ENCODE results near the gene KCNJ6. TPM values are rescaled to one million over a fixed set of nuclear protein-coding genes. Genes with fewer than 3 reads are reported as not detected.

The KCNJ6 gene
- total and polyA plus RNA-seq, 7 experiments from 2014 or later, result 0.01 TPM; not detected in 6

DNA sequence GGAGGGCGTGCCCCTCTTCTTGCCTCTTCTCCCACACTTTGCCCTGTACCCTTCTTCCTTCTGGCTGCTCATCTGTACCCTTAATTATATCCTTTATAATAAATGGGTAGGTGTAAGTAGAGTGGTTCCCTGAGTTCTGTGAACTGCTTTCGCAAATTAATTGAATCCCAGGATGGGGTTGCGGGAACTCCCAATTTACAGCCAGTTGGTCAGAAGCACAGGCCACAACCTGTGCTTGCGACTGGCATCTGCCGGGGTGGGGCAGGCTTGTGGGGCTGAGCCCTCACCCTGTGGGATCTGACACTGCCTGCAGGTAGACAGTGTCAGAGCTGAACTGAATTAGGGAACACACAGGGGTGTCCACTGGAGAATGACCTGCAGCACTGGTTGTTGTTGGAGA lies 244.9 kb downstream of the KCNJ6 start:
- ATAC-seq (no peak), DNase-seq (no peak)
- H3K4me1 ChIP-seq (ENCODE audit: control insufficient read depth in 2 of 2, insufficient read depth in 2 of 2, low read length in 2 of 2), result no peaks in the 10 kb centered on the region
- H3K9me3 Mint-ChIP-seq, result peaks cover 0 to 2% (median 0%) of the 10 kb centered on the region in 11 donors
- ChIA-PET POLR2A (no interaction called here), CTCF (interaction anchor here (0.6 kb wide), 1 partner anchor 1040 kb away, joined by 3 read pairs; no protein-coding TSS in a partner anchor)
- H3K36me3 ChIP-seq (ENCODE audit: control insufficient read depth in 2 of 3, insufficient read depth in 3 of 3, low read length in 3 of 3), result no peaks in the 10 kb centered on the region
- no peak overlapping the region for H3K27ac ChIP-seq (ENCODE audit: low read depth, low read length)
- no peak overlapping the region for H3K4me3 Mint-ChIP-seq
- no peaks in the 10 kb centered on the region for H3K9me3 ChIP-seq (ENCODE audit: control insufficient read depth in 2 of 3, low read length in 3 of 3)
- H3K4me3 ChIP-seq (ENCODE audit: low read length), result no peak overlapping the region
- no peaks in the 10 kb centered on the region for H3K27me3 ChIP-seq (ENCODE audit: control insufficient read depth in 2 of 2, insufficient read depth in 2 of 2, low read length in 2 of 2)
- peaks cover 16 to 36% (median 26%) of the 10 kb centered on the region in 5 donors for H3K27me3 Mint-ChIP-seq
- H3K4me1 Mint-ChIP-seq, result peaks cover 0 to 2% (median 0%) of the 10 kb centered on the region in 7 donors
- H3K27ac Mint-ChIP-seq, result no peak overlapping the region
- H3K36me3 Mint-ChIP-seq, result no peaks in the 10 kb centered on the region
- intact Hi-C loops (cut with micrococcal nuclease), result loop anchor here in 1 of 2 donors (10.0 kb wide), 1 partner anchor 683 kb away; no protein-coding TSS in a partner anchor

GRCh38 chr21:37670883-37671282 lies 245.4 kb downstream of the KCNJ6 start:
- H3K9me3 ChIP-seq (ENCODE audit: control insufficient read depth in 2 of 3, low read length in 3 of 3), result no peaks in the 10 kb centered on the region
- H3K36me3 ChIP-seq (ENCODE audit: control insufficient read depth in 2 of 3, insufficient read depth in 3 of 3, low read length in 3 of 3), result no peaks in the 10 kb centered on the region
- Mint-ChIP-seq H3K27ac (no peak overlapping the region), H3K9me3 (peaks cover 0 to 2% (median 0%) of the 10 kb centered on the region in 11 donors), H3K36me3 (no peaks in the 10 kb centered on the region), H3K4me3 (no peak overlapping the region), H3K27me3 (peaks cover 16 to 36% (median 26%) of the 10 kb centered on the region in 5 donors), H3K4me1 (peaks cover 0 to 2% (median 0%) of the 10 kb centered on the region in 7 donors)
- no peak overlapping the region for H3K4me3 ChIP-seq (ENCODE audit: low read length)
- CTCF ChIA-PET, result no interaction called here
- H3K27ac ChIP-seq (ENCODE audit: low read depth, low read length), result no peak overlapping the region
- POLR2A ChIA-PET, result no interaction called here
- DNase-seq, result no peak
- H3K27me3 ChIP-seq (ENCODE audit: control insufficient read depth in 2 of 2, insufficient read depth in 2 of 2, low read length in 2 of 2), result no peaks in the 10 kb centered on the region
- H3K4me1 ChIP-seq (ENCODE audit: control insufficient read depth in 2 of 2, insufficient read depth in 2 of 2, low read length in 2 of 2), result no peaks in the 10 kb centered on the region
- intact Hi-C loops (cut with micrococcal nuclease), result loop anchor here in 1 of 2 donors (10.0 kb wide), 1 partner anchor 684 kb away; no protein-coding TSS in a partner anchor
- no peak for ATAC-seq

DNA sequence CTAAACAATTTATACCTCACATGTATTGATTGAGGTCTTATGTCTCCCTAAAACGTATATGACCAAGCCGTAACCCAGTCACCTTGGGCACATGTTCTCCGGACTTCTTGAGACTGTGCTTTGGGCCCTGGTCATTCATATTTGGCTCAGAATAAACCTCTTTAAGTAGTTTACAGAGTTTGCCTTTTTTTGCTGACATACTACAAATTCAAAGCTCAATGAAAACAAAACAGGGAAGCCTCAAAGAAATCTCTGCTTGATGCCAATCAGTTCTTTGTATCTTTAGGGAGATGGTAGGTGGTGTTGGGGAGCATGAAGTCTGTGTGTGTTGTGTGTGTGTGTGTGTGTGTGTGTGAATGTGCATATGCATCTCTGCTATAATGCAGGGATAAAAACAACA lies 247.0 kb downstream of the KCNJ6 start:
- Mint-ChIP-seq H3K4me1 (peaks cover 0 to 1% (median 0%) of the 10 kb centered on the region in 7 donors), H3K4me3 (no peak overlapping the region), H3K27ac (no peak overlapping the region), H3K27me3 (peaks cover 10 to 26% (median 22%) of the 10 kb centered on the region in 5 donors), H3K36me3 (no peaks in the 10 kb centered on the region), H3K9me3 (peaks cover 0 to 2% (median 0%) of the 10 kb centered on the region in 11 donors)
- no peak overlapping the region for H3K4me3 ChIP-seq (ENCODE audit: low read length)
- intact Hi-C loops (cut with micrococcal nuclease), result no loop called here
- H3K27me3 ChIP-seq (ENCODE audit: control insufficient read depth in 2 of 2, insufficient read depth in 2 of 2, low read length in 2 of 2), result no peaks in the 10 kb centered on the region
- ATAC-seq (no peak), DNase-seq (no peak)
- H3K9me3 ChIP-seq (ENCODE audit: control insufficient read depth in 2 of 3, low read length in 3 of 3), result no peaks in the 10 kb centered on the region
- ChIA-PET POLR2A (no interaction called here), CTCF (no interaction called here)
- no peaks in the 10 kb centered on the region for H3K4me1 ChIP-seq (ENCODE audit: control insufficient read depth in 2 of 2, insufficient read depth in 2 of 2, low read length in 2 of 2)
- no peaks in the 10 kb centered on the region for H3K36me3 ChIP-seq (ENCODE audit: control insufficient read depth in 2 of 3, insufficient read depth in 3 of 3, low read length in 3 of 3)
- no peak overlapping the region for H3K27ac ChIP-seq (ENCODE audit: low read depth, low read length)

DNA sequence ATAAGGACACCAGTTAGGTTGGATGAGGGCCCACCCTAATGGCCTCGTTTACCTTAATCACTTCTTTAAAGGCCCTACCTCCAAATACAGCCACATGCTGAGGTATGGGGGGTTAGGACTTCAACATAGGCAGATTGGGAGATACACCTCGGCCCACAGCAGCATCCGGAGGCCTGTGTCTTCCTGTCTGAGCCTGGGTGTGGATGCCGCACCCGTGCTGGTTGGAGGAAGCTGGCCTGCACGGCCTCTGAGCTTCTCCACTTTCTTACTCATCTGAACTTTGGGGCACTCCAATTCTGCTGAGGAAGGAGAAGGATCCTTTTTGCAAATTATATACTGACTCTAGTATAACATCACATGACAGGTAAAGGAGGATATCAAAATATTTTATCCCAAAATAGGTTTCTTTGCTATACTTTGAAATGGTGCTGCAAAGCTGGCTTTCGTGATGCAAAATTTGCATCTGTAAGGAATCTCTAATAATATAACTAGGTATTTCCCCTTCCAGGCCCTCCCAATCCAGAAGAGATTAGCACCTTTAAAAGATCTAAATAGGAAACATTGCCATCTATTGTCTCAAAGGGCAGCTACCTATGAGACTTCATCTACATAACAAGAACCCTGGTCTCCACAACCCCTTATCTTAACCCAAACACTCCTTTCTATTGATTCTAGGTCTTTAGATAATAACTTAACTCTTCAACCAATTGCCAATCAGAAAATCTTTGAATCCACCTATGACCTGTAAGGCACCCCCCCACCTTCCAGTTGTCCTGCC lies 247.6 kb downstream of the KCNJ6 start:
- H3K27ac Mint-ChIP-seq, result no peak overlapping the region
- no peaks in the 10 kb centered on the region for H3K36me3 Mint-ChIP-seq
- Histone ChIP-seq H3K4me1 (ENCODE audit: control insufficient read depth in 2 of 2, insufficient read depth in 2 of 2, low read length in 2 of 2) (no peaks in the 10 kb centered on the region), H3K9me3 (ENCODE audit: control insufficient read depth in 2 of 3, low read length in 3 of 3) (no peaks in the 10 kb centered on the region), H3K27me3 (ENCODE audit: control insufficient read depth in 2 of 2, insufficient read depth in 2 of 2, low read length in 2 of 2) (no peaks in the 10 kb centered on the region), H3K27ac (ENCODE audit: low read depth, low read length) (no peak overlapping the region), H3K4me3 (ENCODE audit: low read length) (no peak overlapping the region), H3K36me3 (ENCODE audit: control insufficient read depth in 2 of 3, insufficient read depth in 3 of 3, low read length in 3 of 3) (no peaks in the 10 kb centered on the region)
- H3K4me1 Mint-ChIP-seq, result peaks cover 0 to 1% (median 0%) of the 10 kb centered on the region in 7 donors
- ChIA-PET POLR2A (no interaction called here), CTCF (interaction anchor here (1.2 kb wide), 1 partner anchor 8 kb away, joined by 4 read pairs; no protein-coding TSS in a partner anchor)
- ATAC-seq (no peak), DNase-seq (no peak)
- peaks cover 0 to 2% (median 0%) of the 10 kb centered on the region in 11 donors for H3K9me3 Mint-ChIP-seq
- no peak overlapping the region for H3K4me3 Mint-ChIP-seq
- intact Hi-C loops (cut with micrococcal nuclease), result no loop called here
- peaks cover 7 to 20% (median 16%) of the 10 kb centered on the region in 5 donors for H3K27me3 Mint-ChIP-seq

- no peak overlapping the region for H3K27ac Mint-ChIP-seq
- ChIA-PET CTCF (no interaction called here), POLR2A (no interaction called here)
- H3K27me3 ChIP-seq (ENCODE audit: control insufficient read depth in 2 of 2, insufficient read depth in 2 of 2, low read length in 2 of 2), result no peaks in the 10 kb centered on the region
- peaks cover 0 to 9% (median 8%) of the 10 kb centered on the region in 5 donors for H3K27me3 Mint-ChIP-seq
- H3K4me1 ChIP-seq (ENCODE audit: control insufficient read depth in 2 of 2, insufficient read depth in 2 of 2, low read length in 2 of 2), result no peaks in the 10 kb centered on the region
- H3K4me1 Mint-ChIP-seq, result peaks cover 0 to 1% (median 0%) of the 10 kb centered on the region in 7 donors
- DNase-seq, result no peak
- no peak overlapping the region for H3K4me3 ChIP-seq (ENCODE audit: low read length)
- H3K36me3 ChIP-seq (ENCODE audit: control insufficient read depth in 2 of 3, insufficient read depth in 3 of 3, low read length in 3 of 3), result no peaks in the 10 kb centered on the region
- ATAC-seq, result no peak
- no peaks in the 10 kb centered on the region for H3K9me3 ChIP-seq (ENCODE audit: control insufficient read depth in 2 of 3, low read length in 3 of 3)
- no peak overlapping the region for H3K4me3 Mint-ChIP-seq
- intact Hi-C loops (cut with micrococcal nuclease), result no loop called here
- H3K27ac ChIP-seq (ENCODE audit: low read depth, low read length), result no peak overlapping the region
- no peaks in the 10 kb centered on the region for H3K36me3 Mint-ChIP-seq
- H3K9me3 Mint-ChIP-seq, result peaks cover 0 to 2% (median 0%) of the 10 kb centered on the region in 11 donors
Measured at GRCh38 chr21:37667380-37667779, 248.9 kb downstream of the KCNJ6 start.

DNA sequence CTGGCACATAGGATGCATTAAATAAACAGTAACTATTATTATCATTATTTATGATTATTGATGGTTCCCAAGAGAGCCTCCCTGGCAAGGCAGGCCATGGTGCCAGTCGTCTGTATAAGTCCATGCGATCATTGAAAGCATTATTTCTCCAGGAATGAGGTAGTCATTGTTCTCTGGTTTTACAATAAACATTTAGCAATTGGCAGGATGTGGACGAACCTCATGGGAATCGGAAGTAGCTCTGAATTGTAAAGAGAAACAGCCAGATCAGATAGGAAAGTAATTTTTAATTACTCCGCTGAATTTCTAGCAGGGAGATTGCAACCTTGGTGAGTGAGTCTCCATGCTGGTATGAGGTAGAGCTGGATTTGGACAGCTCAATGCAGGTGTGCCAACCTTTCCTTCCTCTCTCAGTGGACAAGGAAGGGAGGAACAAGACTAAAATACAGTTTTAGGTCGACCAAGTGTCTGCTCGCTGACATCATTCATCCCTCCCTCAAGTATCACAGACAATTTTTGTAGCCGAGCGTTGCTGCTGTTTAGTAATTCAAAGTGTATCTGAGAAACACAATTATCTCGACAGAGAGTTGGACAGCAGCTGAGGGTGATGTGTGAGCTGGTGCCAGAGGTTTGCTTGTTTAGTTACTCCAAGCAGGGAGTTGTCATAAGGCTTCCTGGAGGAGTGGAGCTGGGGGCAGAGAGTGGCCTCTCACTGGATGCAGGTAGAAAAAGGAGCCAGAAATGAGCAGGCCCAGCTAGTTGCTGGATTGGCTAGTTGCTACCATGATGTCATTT lies 250.8 kb downstream of the KCNJ6 start:
- no peaks in the 10 kb centered on the region for H3K36me3 Mint-ChIP-seq
- ATAC-seq (no peak), DNase-seq (no peak)
- Histone ChIP-seq H3K36me3 (ENCODE audit: control insufficient read depth in 2 of 3, insufficient read depth in 3 of 3, low read length in 3 of 3) (no peaks in the 10 kb centered on the region), H3K9me3 (ENCODE audit: control insufficient read depth in 2 of 3, low read length in 3 of 3) (no peaks in the 10 kb centered on the region), H3K4me1 (ENCODE audit: control insufficient read depth in 2 of 2, insufficient read depth in 2 of 2, low read length in 2 of 2) (no peaks in the 10 kb centered on the region), H3K27ac (ENCODE audit: low read depth, low read length) (no peak overlapping the region), H3K4me3 (ENCODE audit: low read length) (no peak overlapping the region), H3K27me3 (ENCODE audit: control insufficient read depth in 2 of 2, insufficient read depth in 2 of 2, low read length in 2 of 2) (no peaks in the 10 kb centered on the region)
- H3K27me3 Mint-ChIP-seq, result peaks cover 0 to 5% (median 3%) of the 10 kb centered on the region in 5 donors
- H3K9me3 Mint-ChIP-seq, result peaks cover 0 to 2% (median 0%) of the 10 kb centered on the region in 11 donors
- peaks cover 0 to 1% (median 0%) of the 10 kb centered on the region in 7 donors for H3K4me1 Mint-ChIP-seq
- ChIA-PET CTCF (no interaction called here), POLR2A (interaction anchor here (0.5 kb wide), 1 partner anchor 22 kb away, joined by 3 read pairs; no protein-coding TSS in a partner anchor)
- H3K4me3 Mint-ChIP-seq, result no peak overlapping the region
- intact Hi-C loops (cut with micrococcal nuclease), result no loop called here
- H3K27ac Mint-ChIP-seq, result no peak overlapping the region
